Lower leg skin (tissue), 3 donors: ENCODE results near the gene MAP1LC3B2.

Source experiments
- POLR2A ChIP-seq, 2 donors: fragments of 450-650 bp; IDR thresholded peaks; one replicate each; pipeline ENCODE4 v1.6.1; 2016 to 2017; ENCODE audit warnings: antibody characterized with exemption in 2 of 2, mild to moderate bottlenecking in 1 of 2, moderate library complexity in 1 of 2
- TF ChIP-seq, protein P1 (sequence below), 3 donors: fragments of 450-650 bp; IDR thresholded peaks; one replicate each; pipeline ENCODE4 v1.5.1; 2016; ENCODE audit warnings: antibody characterized with exemption in 3 of 3, mild to moderate bottlenecking in 3 of 3, moderate library complexity in 2 of 3

DNA sequence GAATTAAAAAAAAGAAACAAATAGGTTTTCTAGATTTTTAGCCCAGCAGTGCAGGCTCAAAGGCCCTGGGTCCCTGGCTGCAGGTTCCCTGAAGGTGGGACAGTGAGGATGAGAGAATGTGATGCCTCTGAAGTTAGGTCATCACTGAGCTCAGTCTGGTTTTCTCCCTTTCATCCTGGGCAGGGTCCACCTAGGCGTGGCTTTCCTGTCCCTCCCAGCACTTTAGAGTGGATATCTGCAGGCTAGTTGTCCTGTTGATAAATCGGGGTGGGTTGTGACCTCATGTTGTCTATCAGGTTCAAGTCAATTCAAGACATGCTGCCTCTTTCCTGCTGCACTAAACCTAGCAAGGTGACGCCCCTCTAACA, 60.9 kb downstream of the MAP1LC3B2 start:
- TF ChIP-seq, protein P1, sequence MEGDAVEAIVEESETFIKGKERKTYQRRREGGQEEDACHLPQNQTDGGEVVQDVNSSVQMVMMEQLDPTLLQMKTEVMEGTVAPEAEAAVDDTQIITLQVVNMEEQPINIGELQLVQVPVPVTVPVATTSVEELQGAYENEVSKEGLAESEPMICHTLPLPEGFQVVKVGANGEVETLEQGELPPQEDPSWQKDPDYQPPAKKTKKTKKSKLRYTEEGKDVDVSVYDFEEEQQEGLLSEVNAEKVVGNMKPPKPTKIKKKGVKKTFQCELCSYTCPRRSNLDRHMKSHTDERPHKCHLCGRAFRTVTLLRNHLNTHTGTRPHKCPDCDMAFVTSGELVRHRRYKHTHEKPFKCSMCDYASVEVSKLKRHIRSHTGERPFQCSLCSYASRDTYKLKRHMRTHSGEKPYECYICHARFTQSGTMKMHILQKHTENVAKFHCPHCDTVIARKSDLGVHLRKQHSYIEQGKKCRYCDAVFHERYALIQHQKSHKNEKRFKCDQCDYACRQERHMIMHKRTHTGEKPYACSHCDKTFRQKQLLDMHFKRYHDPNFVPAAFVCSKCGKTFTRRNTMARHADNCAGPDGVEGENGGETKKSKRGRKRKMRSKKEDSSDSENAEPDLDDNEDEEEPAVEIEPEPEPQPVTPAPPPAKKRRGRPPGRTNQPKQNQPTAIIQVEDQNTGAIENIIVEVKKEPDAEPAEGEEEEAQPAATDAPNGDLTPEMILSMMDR (IDR thresholded peaks at IDR 0.05): no peak
- TF ChIP-seq POLR2A (IDR thresholded peaks at IDR 0.05): no peak
